A673 (cell line): ENCODE results near the gene ESRRG. TPM values are rescaled to one million over a fixed set of nuclear protein-coding genes. Genes with fewer than 3 reads are reported as not detected.

ENCODE experiments used
- BruUV-seq: library from RNA; stranded (reverse); fragments of 400-500 nt; replicated peaks from 2 replicates; lab custom pipeline; 2021; lab: Mats Ljungman, UMichigan
- CTCF ChIA-PET: fragments of 300-600 bp; sonication (Branson Sonifier 250); formaldehyde crosslinking; loops from one replicate; lab custom pipeline; 2022; ENCODE audit warnings: antibody characterized with exemption; lab: Charles Lee
- POLR2A ChIA-PET: fragments of 300-600 bp; sonication (Branson Sonifier 250); formaldehyde crosslinking; loops from one replicate; lab custom pipeline; 2022; ENCODE audit warnings: antibody characterized with exemption; ENCODE audit not compliant: low non-redundant PET; lab: Charles Lee
- DNase-seq: peaks from one replicate; pipeline ENCODE4 v3.0.0-alpha.2; 2015; ENCODE audit warnings: low spot score
- H3K27ac ChIP-seq: fragments of 200-600 bp; sonication (generic); 2 replicates; pipeline ENCODE4 v1.5.1; 2016; ENCODE audit warnings: mixed run types, low read depth, mild to moderate bottlenecking, mixed read lengths, antibody characterized with exemption, low read length; ENCODE audit not compliant: poor library complexity, severe bottlenecking
- H3K27me3 ChIP-seq: fragments of 200-600 bp; sonication (generic); replicated peaks from 2 replicates; pipeline ENCODE4 v1.6.1; 2017; ENCODE audit warnings: mixed run types, low read depth, mild to moderate bottlenecking, mixed read lengths, antibody characterized with exemption, low read length; ENCODE audit not compliant: insufficient read depth, poor library complexity
- H3K36me3 ChIP-seq: fragments of 200-600 bp; sonication (generic); 2 replicates; pipeline ENCODE4 v1.6.1; 2016; ENCODE audit warnings: mixed run types, mild to moderate bottlenecking, mixed read lengths, antibody characterized with exemption, low read length; ENCODE audit not compliant: insufficient read depth, poor library complexity, severe bottlenecking
- H3K4me1 ChIP-seq: fragments of 200-600 bp; sonication (generic); 2 replicates; pipeline ENCODE4 v1.6.1; 2017; ENCODE audit warnings: mixed run types, mild to moderate bottlenecking, mixed read lengths, antibody characterized with exemption, low read length; ENCODE audit not compliant: insufficient read depth, poor library complexity, severe bottlenecking
- H3K4me3 ChIP-seq: fragments of 200-600 bp; sonication (generic); 2 replicates; pipeline ENCODE4 v1.5.1; 2016; ENCODE audit warnings: low read depth, mixed run types, mild to moderate bottlenecking, mixed read lengths, low read length; ENCODE audit not compliant: poor library complexity, severe bottlenecking
- H3K9me3 ChIP-seq: fragments of 200-600 bp; sonication (generic); 2 replicates; pipeline ENCODE4 v1.6.1; 2016; ENCODE audit warnings: mixed run types, low read depth, mild to moderate bottlenecking, mixed read lengths, antibody characterized with exemption, low read length; ENCODE audit not compliant: poor library complexity, severe bottlenecking
- EZH2 ChIP-seq: fragments of 200-600 bp; sonication (generic); IDR thresholded peaks from 2 replicates; pipeline ENCODE4 v1.6.1; 2017; ENCODE audit warnings: borderline replicate concordance, low read depth, mild to moderate bottlenecking, mixed read lengths, antibody characterized with exemption, low read length; ENCODE audit not compliant: poor library complexity, severe bottlenecking
- intact Hi-C: fragments of 100-400 bp; cut with micrococcal nuclease; formaldehyde crosslinking; loops from one replicate; pipeline ENCODE4 v1.10.0; 2022; ENCODE audit not compliant: unreplicated experiment
- total RNA-seq: library from RNA; stranded (reverse); gene quantifications from 2 replicates; pipeline ENCODE4 v1.2.3, GENCODE V29; 2021
- TF ChIP-seq, protein P1 (sequence below): fragments of 300-800, 200-600 bp; sonication (generic); conservative IDR thresholded peaks from 2 replicates; pipeline ENCODE4 v1.5.1; 2017; ENCODE audit warnings: low read depth, mild to moderate bottlenecking, antibody characterized with exemption, low read length, moderate library complexity, mixed read lengths

The ESRRG gene
- total RNA-seq, 1 experiment from 2014 or later = not detected

DNA sequence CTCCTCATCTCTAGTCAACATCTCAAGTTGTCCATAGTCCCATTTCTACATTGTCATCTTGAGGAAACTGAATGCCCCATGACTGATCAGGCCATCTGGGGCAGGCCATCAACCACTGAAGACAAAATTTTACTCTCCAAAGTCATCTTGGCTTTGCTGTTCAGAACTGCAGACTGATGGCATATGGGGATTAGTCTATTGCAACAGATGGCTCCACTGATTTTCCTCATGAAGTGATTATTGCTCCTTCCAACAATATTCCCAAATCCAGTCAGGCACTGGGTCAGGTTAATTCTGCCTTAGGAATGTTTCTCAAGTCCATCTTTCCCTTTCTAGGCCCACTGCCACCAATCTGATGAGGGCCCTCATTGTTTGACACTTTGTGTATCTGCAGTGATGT is 101.7 kb downstream of the ESRRG start:
- no peak for DNase-seq
- H3K27ac ChIP-seq = no peak overlapping the region
- H3K4me3 ChIP-seq = no peak overlapping the region
- intact Hi-C loops = no loop called here
- no peak for TF ChIP-seq EZH2
- TF ChIP-seq, protein P1, sequence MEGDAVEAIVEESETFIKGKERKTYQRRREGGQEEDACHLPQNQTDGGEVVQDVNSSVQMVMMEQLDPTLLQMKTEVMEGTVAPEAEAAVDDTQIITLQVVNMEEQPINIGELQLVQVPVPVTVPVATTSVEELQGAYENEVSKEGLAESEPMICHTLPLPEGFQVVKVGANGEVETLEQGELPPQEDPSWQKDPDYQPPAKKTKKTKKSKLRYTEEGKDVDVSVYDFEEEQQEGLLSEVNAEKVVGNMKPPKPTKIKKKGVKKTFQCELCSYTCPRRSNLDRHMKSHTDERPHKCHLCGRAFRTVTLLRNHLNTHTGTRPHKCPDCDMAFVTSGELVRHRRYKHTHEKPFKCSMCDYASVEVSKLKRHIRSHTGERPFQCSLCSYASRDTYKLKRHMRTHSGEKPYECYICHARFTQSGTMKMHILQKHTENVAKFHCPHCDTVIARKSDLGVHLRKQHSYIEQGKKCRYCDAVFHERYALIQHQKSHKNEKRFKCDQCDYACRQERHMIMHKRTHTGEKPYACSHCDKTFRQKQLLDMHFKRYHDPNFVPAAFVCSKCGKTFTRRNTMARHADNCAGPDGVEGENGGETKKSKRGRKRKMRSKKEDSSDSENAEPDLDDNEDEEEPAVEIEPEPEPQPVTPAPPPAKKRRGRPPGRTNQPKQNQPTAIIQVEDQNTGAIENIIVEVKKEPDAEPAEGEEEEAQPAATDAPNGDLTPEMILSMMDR = no peak
- POLR2A ChIA-PET = no interaction called here
- no peaks in the 10 kb centered on the region for H3K9me3 ChIP-seq
- H3K27me3 ChIP-seq = peaks cover 6% of the 10 kb centered on the region
- BruUV-seq = no TSS peak
- no peaks in the 10 kb centered on the region for H3K4me1 ChIP-seq
- no peaks in the 10 kb centered on the region for H3K36me3 ChIP-seq
- CTCF ChIA-PET = no interaction called here

DNA sequence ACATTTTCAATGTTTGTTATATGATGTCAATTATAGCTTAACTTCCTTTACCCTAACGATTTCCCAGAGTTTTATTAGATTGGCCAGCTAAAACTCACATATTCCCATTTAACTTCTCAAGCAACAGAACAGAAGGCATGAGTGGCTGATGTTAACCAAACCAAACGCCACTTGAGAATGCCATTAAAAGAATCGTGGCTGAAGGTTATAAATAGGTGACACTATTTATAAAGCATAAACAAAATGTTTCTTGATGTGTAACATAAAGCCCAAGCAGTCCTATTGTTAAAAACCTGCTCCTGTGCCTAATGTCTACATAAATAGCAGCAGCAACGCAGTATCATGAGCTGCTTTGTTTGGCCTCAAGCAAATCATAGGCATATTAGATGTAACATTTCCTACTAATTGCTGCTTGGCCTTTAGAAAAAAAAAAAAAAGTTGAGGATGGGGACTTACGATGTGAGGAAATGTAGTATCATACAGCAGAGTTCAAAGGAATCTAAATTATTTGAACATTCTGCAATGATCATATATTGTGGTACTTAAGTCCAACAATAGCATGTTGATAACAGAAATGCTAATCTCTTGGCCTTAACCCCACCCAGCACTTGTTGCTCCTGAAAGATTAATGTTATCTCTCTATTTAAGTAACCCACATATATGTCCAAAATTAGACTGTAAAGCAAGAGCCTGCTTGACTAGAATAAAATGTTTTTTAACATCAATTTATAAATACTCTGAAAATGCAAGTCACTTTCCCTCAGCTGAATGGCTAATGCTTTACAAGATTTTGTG is 106.0 kb downstream of the ESRRG start:
- TF ChIP-seq, protein P1 = no peak
- no peak for TF ChIP-seq EZH2
- no TSS peak for BruUV-seq
- DNase-seq = no peak
- H3K4me3 ChIP-seq = no peak overlapping the region
- intact Hi-C loops = no loop called here
- no peaks in the 10 kb centered on the region for H3K4me1 ChIP-seq
- no peaks in the 10 kb centered on the region for H3K36me3 ChIP-seq
- H3K27ac ChIP-seq = no peak overlapping the region
- CTCF ChIA-PET = no interaction called here
- POLR2A ChIA-PET = no interaction called here
- no peaks in the 10 kb centered on the region for H3K27me3 ChIP-seq
- no peaks in the 10 kb centered on the region for H3K9me3 ChIP-seq

DNA sequence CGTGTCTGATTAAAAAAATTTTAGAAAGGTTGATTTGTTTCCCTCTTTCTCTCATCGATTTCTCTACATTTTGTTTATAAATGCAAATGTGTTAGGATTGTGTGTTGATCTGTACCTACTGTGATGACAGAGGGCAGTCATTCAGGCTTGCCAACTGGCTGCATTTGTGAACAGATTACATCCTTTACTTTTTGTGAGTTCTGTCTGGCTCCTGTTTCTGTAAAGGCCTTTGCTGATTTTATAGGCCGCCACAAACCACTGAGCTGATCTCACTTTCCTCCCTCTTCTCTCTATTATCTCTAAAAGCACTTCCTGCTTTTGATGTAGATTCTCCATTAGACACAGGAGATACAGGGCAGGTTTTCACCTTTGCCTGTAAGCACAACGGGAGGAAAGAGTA is 106.8 kb downstream of the ESRRG start:
- no TSS peak for BruUV-seq
- no peak for DNase-seq
- Histone ChIP-seq H3K27me3 (peaks cover 1% of the 10 kb centered on the region), H3K9me3 (no peaks in the 10 kb centered on the region), H3K4me3 (no peak overlapping the region), H3K27ac (no peak overlapping the region), H3K36me3 (no peaks in the 10 kb centered on the region), H3K4me1 (no peaks in the 10 kb centered on the region)
- no peak for TF ChIP-seq EZH2
- TF ChIP-seq, protein P1 = no peak
- POLR2A ChIA-PET = no interaction called here
- CTCF ChIA-PET = no interaction called here
- intact Hi-C loops = no loop called here
